Measurements from ENCODE around the gene PRUNE2. TPM values are rescaled to one million over a fixed set of nuclear protein-coding genes. Genes with fewer than 3 reads are reported as not detected.

PRUNE2 gene
- total RNA-seq, 4 donors from 2014 or later, result 4.1 to 13.1 (median 5.4) TPM

DNA sequence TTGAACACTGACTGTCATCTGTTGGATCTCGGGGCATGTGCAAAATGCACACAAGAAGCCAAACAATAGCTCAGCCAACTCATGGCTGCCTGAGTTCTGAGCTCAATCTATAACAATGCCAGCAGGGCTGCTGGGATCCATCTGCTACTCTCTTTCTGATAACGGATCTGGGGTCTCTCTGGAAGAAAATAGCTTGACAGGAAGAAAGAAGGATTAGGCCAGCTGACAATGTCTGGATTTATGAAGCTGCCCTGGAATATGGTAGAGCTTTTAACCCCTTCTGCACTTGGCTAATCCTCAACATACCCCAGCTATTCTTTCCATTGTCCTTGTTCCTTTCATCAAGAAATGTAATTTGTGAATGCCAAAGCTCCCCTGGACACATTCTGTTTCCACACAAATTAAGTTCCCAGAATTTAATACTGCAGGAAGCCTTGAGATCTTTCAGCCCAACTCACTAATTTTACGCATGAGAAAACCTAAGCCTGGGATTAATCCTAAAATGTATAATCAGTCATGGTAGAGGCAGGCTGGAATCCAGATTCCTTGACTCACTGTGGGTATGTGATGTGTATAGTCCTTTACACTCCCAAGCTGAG, 204.4 kb downstream of the PRUNE2 start:
- no peak for DNase-seq (ENCODE audit: low spot score in 2 of 2)
- H3K4me3 ChIP-seq (ENCODE audit: low read depth, poor library complexity, severe bottlenecking), result no peak overlapping the region
- no peak for TF ChIP-seq POLR2A (IDR thresholded peaks at IDR 0.05)
- TF ChIP-seq, protein P1, sequence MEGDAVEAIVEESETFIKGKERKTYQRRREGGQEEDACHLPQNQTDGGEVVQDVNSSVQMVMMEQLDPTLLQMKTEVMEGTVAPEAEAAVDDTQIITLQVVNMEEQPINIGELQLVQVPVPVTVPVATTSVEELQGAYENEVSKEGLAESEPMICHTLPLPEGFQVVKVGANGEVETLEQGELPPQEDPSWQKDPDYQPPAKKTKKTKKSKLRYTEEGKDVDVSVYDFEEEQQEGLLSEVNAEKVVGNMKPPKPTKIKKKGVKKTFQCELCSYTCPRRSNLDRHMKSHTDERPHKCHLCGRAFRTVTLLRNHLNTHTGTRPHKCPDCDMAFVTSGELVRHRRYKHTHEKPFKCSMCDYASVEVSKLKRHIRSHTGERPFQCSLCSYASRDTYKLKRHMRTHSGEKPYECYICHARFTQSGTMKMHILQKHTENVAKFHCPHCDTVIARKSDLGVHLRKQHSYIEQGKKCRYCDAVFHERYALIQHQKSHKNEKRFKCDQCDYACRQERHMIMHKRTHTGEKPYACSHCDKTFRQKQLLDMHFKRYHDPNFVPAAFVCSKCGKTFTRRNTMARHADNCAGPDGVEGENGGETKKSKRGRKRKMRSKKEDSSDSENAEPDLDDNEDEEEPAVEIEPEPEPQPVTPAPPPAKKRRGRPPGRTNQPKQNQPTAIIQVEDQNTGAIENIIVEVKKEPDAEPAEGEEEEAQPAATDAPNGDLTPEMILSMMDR (IDR thresholded peaks at IDR 0.05), result no peak
- intact Hi-C loops (cut with DNase I; ENCODE audit: low total_unique reads), result loop anchor here (5.0 kb wide), 1 partner anchor 254 kb away; no protein-coding TSS in a partner anchor
- 47 to 58% methylated on average over 3 of the region's 3 CpGs for WGBS, 2 donors

DNA sequence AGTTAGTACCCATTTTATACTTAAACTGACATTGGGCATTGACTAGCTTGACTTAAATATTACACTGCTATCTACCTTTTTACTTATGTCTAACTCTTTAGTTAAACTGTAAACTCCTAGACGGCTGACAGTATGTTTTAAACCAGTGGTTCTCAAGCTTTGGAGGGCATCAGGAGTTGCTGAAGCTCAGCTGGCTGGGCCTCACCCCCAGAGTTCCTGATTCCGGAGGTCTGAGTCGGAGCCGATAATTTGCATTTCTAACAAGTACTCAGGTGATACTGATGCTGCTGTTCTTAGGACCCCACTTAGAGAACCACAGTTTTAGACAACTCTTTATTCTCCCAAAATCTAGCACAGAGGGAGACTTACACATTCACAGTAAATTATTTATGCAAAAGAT, 205.0 kb downstream of the PRUNE2 start:
- no peak for TF ChIP-seq POLR2A (IDR thresholded peaks at IDR 0.05)
- TF ChIP-seq, protein P1 (IDR thresholded peaks at IDR 0.05), result no peak
- WGBS, 2 donors, result 87 to 91% methylated on average over 4 of the region's 4 CpGs
- intact Hi-C loops (cut with DNase I; ENCODE audit: low total_unique reads), result loop anchor here (5.0 kb wide), 1 partner anchor 254 kb away; no protein-coding TSS in a partner anchor

DNA sequence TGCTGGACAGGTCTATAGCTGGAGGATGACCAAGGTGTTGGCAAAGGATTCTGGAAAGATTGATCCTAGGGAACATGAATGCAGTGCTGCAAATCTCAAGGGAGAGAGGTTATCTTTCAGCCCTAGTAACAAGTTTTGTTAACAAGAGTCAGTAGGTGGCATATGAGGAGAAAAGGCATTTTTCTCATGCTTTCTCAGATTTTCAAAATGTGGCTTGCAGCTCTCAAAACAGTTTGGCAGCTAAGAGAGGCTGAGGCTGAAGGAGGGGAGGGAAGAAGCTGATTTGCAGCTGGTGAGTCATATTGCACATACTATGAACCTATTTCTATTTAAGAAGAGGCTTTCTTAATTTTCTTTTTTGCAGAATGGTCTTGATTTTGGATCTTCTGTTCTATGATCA, 205.9 kb downstream of the PRUNE2 start:
- intact Hi-C loops (cut with DNase I; ENCODE audit: low total_unique reads), result loop anchor here (5.0 kb wide), 1 partner anchor 253 kb away; no protein-coding TSS in a partner anchor

More for the DNA sequence above, 205.0 kb downstream of the PRUNE2 start:
- DNase-seq (ENCODE audit: low spot score in 2 of 2), result no peak
- H3K4me3 ChIP-seq (ENCODE audit: low read depth, poor library complexity, severe bottlenecking), result no peak overlapping the region

DNA sequence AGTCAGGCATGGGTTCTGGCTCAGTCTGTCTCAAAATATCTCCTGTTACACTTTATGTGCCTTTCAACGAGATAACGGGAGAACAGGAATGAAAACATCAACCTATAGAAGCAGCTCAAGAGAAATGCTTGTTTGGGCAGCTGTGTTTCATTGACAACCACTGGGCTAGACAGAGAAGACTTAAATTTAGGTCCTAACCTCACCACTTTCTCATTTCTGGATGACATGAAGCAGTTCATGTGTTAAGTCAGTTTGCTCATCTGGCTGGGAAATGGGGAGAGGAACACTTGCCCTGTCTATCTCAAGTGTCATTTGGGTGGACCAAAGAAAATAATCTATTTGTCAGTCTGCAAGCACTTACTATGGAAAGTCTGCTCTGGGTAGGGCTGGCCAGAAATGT, 208.4 kb downstream of the PRUNE2 start:
- H3K4me3 ChIP-seq (ENCODE audit: low read depth, poor library complexity, severe bottlenecking), result no peak overlapping the region
- TF ChIP-seq POLR2A (IDR thresholded peaks at IDR 0.05), result no peak
- TF ChIP-seq, protein P1 (IDR thresholded peaks at IDR 0.05), result no peak
- no peak for DNase-seq (ENCODE audit: low spot score in 2 of 2)
- 74 to 77% methylated on average over 2 of the region's 2 CpGs for WGBS, 2 donors
- intact Hi-C loops (cut with DNase I; ENCODE audit: low total_unique reads), result no loop called here

More for the DNA sequence above, 205.9 kb downstream of the PRUNE2 start:
- TF ChIP-seq, protein P1 (IDR thresholded peaks at IDR 0.05), result no peak
- TF ChIP-seq POLR2A (IDR thresholded peaks at IDR 0.05), result no peak
- H3K4me3 ChIP-seq (ENCODE audit: low read depth, poor library complexity, severe bottlenecking), result no peak overlapping the region
- no peak for DNase-seq (ENCODE audit: low spot score in 2 of 2)

DNA sequence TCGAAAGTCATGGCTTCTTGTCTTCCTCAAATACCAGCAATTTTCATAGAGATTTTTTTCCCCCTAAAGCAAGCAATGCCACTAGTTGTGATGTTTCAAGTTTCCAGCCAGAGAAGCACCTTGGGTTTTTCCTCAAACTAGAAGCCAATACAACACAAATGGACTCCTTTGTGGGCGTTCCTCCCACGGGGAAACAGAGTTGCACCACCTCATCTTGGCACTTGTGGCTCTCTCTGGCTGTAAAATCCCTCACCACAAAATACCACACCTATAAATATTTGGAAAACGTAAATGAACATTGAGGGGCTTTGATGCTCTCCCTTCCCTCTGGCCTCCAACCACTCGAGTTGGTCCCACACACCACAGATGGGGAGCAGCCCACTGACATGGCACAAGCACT, 208.8 kb downstream of the PRUNE2 start:
- TF ChIP-seq POLR2A (IDR thresholded peaks at IDR 0.05), result no peak
- TF ChIP-seq, protein P1 (IDR thresholded peaks at IDR 0.05), result no peak
- DNase-seq (ENCODE audit: low spot score in 2 of 2), result no peak
- no peak overlapping the region for H3K4me3 ChIP-seq (ENCODE audit: low read depth, poor library complexity, severe bottlenecking)
- intact Hi-C loops (cut with DNase I; ENCODE audit: low total_unique reads), result no loop called here
- 61 to 62% methylated on average over 5 of the region's 5 CpGs for WGBS, 2 donors

DNA sequence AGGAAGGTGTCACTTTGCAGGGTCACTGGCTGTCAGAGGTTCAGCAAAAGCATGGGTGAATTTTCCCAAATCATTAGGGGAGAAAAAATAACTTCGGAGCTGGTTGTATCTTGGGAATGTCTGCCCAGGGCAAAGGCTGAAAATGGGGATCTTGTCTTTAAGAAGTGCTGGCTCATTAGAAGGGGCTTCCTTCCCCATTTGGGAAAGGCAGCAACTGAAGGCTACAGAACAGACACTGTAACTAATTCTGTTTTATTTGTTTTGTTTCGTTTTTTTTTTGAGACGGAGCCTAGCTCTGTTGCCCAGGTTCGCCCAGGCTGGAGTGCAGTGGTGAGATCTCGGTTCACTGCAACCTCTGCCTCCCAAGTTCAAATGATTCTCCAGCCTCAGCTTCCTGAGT, 212.0 kb downstream of the PRUNE2 start:
- TF ChIP-seq POLR2A (IDR thresholded peaks at IDR 0.05), result no peak
- TF ChIP-seq, protein P1 (IDR thresholded peaks at IDR 0.05), result no peak
- no peak for DNase-seq (ENCODE audit: low spot score in 2 of 2)
- no peak overlapping the region for H3K4me3 ChIP-seq (ENCODE audit: low read depth, poor library complexity, severe bottlenecking)
- intact Hi-C loops (cut with DNase I; ENCODE audit: low total_unique reads), result loop anchor here (5.0 kb wide), 1 partner anchor 403 kb away; no protein-coding TSS in a partner anchor
- WGBS, 2 donors, result 80 to 89% methylated on average over 5 of the region's 5 CpGs

All from lower leg skin (tissue), 4 donors.